Spleen (tissue), 7 donors: ENCODE measurements around the gene NDOR1.

Source experiments
- CTCF ChIP-seq, 11 experiments: fragments of 200-600 bp in 7 of 11; fragments of 450-650 bp in 4 of 11; sonication (generic) in 4 of 11; IDR thresholded peaks in 8 of 11; conservative IDR thresholded peaks in 3 of 11; 1 replicate in 7 of 11; 2 replicates in 4 of 11; pipeline versions ENCODE4 v1.4.0 to v1.8.0; 2016 to 2021; ENCODE audit warnings: antibody characterized with exemption in 11 of 11, inconsistent platforms in 4 of 11, mild to moderate bottlenecking in 1 of 11
- POLR2A ChIP-seq, 3 donors: fragments of 450-650 bp; IDR thresholded peaks; one replicate each; pipeline ENCODE4 v1.5.1; 2017; ENCODE audit warnings: antibody characterized with exemption in 3 of 3, mild to moderate bottlenecking in 1 of 3
- donor health status: DM: no; HTN: no; CAD: no; lungs with moderate emphysema.
- donor health status: DM: no; HTN: no; CAD: no.
- donor health status: DM: no; HTN: no; CAD: no.

- TF ChIP-seq CTCF (IDR thresholded peaks at IDR 0.05 in 8 of 11, conservative IDR thresholded peaks at IDR 0.05 in 3 of 11) (no peak), POLR2A (IDR thresholded peaks at IDR 0.05) (no peak)
Observed at GRCh38 chr9:137253717-137254623, 48.5 kb downstream of the NDOR1 start.
